8988T (cell line): Measurements from ENCODE around the gene PARS2.

Experiments
- DNase-seq: peaks from one replicate; pipeline ENCODE4 v3.0.0; 2011

PARS2 gene

DNA sequence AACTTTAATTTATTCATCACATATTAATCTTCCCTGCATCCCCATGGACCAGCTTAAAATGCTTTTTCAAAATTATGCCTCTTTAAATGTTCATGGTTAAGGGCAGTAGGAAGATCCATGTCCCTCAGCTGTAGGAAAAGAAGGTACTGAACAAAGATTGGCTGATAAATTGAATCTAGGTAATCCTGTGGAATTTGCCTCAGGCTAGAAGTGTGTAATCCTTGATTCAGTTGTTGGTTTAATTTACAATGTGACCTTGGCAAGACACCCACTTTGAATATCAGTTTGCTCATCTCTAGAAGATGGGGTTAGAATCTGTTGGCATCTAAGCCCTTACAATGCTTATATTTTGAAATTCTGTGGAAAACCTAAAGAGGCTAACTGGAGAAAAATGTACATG, 42.6 kb downstream of the PARS2 start:
- no peak for DNase-seq

GRCh38 chr1:54716299-54717047, 47.9 kb downstream of the PARS2 start:
- no peak for DNase-seq

GRCh38 chr1:54715493-54716298, 48.6 kb downstream of the PARS2 start, which contains the start of gene TTC4:
Gene TTC4 (plus strand): TSS chr1:54715861. CDS start chr1:54715909, 48 bp downstream.
- DNase-seq, result peak; percentile 71

DNA sequence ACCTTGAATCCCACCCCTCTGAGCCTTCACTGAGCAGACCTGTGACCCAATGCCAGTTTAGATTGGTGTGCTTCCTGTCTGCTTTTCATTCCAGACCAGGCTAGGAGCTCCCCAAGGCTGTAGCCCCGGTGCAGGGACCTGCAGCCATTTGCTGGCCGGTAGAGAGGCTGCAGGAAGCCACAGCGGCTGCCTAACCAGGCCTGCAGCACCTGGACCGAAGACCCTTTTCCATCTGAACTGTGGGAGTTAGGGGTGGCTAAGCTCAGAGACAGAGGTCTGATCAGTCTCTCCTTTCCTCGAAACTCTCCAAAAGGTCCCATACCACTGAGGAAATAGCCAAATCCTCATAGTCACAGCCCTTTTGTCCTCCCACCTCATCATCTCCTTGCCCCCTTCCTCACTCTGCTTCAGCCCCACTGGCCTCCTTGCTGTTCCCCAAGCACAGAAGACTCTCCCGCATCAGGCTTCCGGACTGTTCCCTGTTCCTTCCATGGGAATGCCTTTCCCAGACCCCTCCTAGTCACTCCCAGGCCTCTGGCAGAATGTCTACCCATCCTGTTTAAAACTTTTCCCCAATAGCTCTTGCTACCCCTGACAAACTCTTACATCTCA, 49.3 kb downstream of the PARS2 start:
- DNase-seq, result no peak

GRCh38 chr1:54711536-54711935, 52.8 kb downstream of the PARS2 start:
- no peak for DNase-seq

DNA sequence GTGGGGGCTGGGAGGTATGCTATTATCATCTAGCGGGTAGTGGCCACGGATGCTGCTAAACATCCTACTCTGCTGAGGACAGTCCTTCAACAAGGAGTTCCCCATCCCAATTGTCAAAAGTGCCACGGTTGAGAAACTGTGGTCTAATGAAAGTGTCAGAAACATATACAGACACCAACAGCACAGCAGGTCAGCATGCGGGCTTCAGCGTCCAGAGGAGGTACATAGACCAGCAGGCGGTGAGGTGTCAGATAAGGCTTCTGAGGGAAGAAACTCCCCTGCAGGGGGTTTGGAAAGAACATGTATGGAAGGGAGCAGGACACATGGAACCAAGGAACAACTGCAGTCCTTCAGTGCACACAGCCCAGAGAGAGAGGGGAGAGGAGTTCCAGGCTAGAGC, 53.5 kb downstream of the PARS2 start:
- DNase-seq, result no peak

DNA sequence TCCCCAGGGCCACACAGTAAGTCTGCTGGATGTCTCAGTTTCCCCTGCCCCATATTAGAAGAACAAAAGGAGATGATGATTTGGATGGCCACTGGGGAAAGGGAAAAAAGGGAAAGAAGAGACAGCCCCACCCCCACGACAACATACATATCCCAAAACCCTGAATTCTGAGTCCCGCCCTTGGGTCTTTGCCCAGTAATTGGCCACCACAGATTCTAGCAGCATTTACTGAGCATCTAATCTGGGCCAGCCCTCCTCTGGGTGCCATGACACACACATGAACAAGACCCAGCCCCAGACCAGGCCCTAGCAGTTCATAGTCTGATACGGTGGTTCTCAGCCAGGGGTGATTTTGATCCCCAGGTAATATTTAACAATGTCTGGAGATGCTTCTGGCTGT, 53.9 kb downstream of the PARS2 start:
- no peak for DNase-seq

GRCh38 chr1:54709547-54710292, 54.6 kb downstream of the PARS2 start:
- no peak for DNase-seq

GRCh38 chr1:54708385-54708784, 55.9 kb downstream of the PARS2 start:
- DNase-seq, result no peak
